Measurements from ENCODE around the gene TUBA1A. TPM values are rescaled to one million over a fixed set of nuclear protein-coding genes. Genes with fewer than 3 reads are reported as not detected.
"Not testable (repeated sequence)": the region's sequence is repeated elsewhere in the genome, so short reads cannot be mapped to it uniquely, and the experiment has no call there.

The TUBA1A gene
- total RNA-seq, 1 donor, result 834 TPM

GRCh38 chr12:49146406-49146805, 42.5 kb downstream of the TUBA1A start:
- TF ChIP-seq CTCF (IDR thresholded peaks at IDR 0.05; ENCODE audit: insufficient read depth, low read depth, low read length), result no peak
- DNase-seq (ENCODE audit: low read depth), result no peak
- no peak overlapping the region for H3K4me3 ChIP-seq (ENCODE audit: low read depth, low read length)

GRCh38 chr12:49144384-49144783, 44.5 kb downstream of the TUBA1A start:
- TF ChIP-seq CTCF (IDR thresholded peaks at IDR 0.05; ENCODE audit: insufficient read depth, low read depth, low read length), result no peak

GRCh38 chr12:49138999-49139398, 49.9 kb downstream of the TUBA1A start:
- DNase-seq (ENCODE audit: low read depth), result no peak
- no peak for TF ChIP-seq CTCF (IDR thresholded peaks at IDR 0.05; ENCODE audit: insufficient read depth, low read depth, low read length)
- no peak overlapping the region for H3K4me3 ChIP-seq (ENCODE audit: low read depth, low read length)

More at GRCh38 chr12:49144384-49144783, 44.5 kb downstream of the TUBA1A start:
- DNase-seq (ENCODE audit: low read depth), result no peak
- no peak overlapping the region for H3K4me3 ChIP-seq (ENCODE audit: low read depth, low read length)

GRCh38 chr12:49138587-49138986, 50.3 kb downstream of the TUBA1A start:
- DNase-seq (ENCODE audit: low read depth), result no peak
- no peak overlapping the region for H3K4me3 ChIP-seq (ENCODE audit: low read depth, low read length)
- TF ChIP-seq CTCF (IDR thresholded peaks at IDR 0.05; ENCODE audit: insufficient read depth, low read depth, low read length), result no peak

- no peak for DNase-seq (ENCODE audit: low read depth)
- H3K4me3 ChIP-seq (ENCODE audit: low read depth, low read length), result no peak overlapping the region
- no peak for TF ChIP-seq CTCF (IDR thresholded peaks at IDR 0.05; ENCODE audit: insufficient read depth, low read depth, low read length)
Measured at GRCh38 chr12:49137476-49137875, 51.4 kb downstream of the TUBA1A start.

GRCh38 chr12:49136997-49137396, 51.9 kb downstream of the TUBA1A start:
- H3K4me3 ChIP-seq (ENCODE audit: low read depth, low read length); DNase-seq (ENCODE audit: low read depth): not testable (repeated sequence)

Small RNA genes lying within 50 kb of the gene (small RNA-seq; reads per million reads assigned to genes)
- gene RF00017, result not detected

Other genes with a start within 250 kb of the TUBA1A start
- 49.3 and 68.2 TPM in 2 replicates for gene ARF3, start 231.6 kb downstream of the TUBA1A start, total RNA-seq
- not detected in 2 replicates for gene WNT10B, start 217.3 kb downstream of the TUBA1A start, total RNA-seq
- gene WNT1, start 210.8 kb downstream of the TUBA1A start, total RNA-seq, result not detected in 2 replicates
- gene DDN, start 189.7 kb downstream of the TUBA1A start, total RNA-seq, result under 0.01 and 0.32 TPM in 2 replicates
- gene PRKAG1, start 170.3 kb downstream of the TUBA1A start, total RNA-seq, result 61.2 and 62.2 TPM in 2 replicates
- gene KMT2D, start 128.3 kb downstream of the TUBA1A start, total RNA-seq, result 32.2 and 37.1 TPM in 2 replicates
- 0.64 and 0.86 TPM in 2 replicates for gene RHEBL1, start 119.1 kb downstream of the TUBA1A start, total RNA-seq
- gene DHH, start 94.3 kb downstream of the TUBA1A start, total RNA-seq, result not detected in 2 replicates
- 47.9 and 71.2 TPM in 2 replicates for gene LMBR1L, start 78.2 kb downstream of the TUBA1A start, total RNA-seq
- gene TUBA1B, start 57.7 kb downstream of the TUBA1A start, total RNA-seq, result 1,457 and 1,471 TPM in 2 replicates
- 376 and 609 TPM in 2 replicates for gene TUBA1C, start 76.0 kb upstream of the TUBA1A start, total RNA-seq
- under 0.01 TPM in 1 of 2 replicates, not detected in the other for gene PRPH, start 106.1 kb upstream of the TUBA1A start, total RNA-seq
- 11.3 and 14.7 TPM in 2 replicates for gene TROAP, start 134.2 kb upstream of the TUBA1A start, total RNA-seq
- gene C1QL4, start 148.1 kb upstream of the TUBA1A start, total RNA-seq, result under 0.01 TPM in 1 of 2 replicates, not detected in the other
- 1.7 and 2.6 TPM in 2 replicates for gene DNAJC22, start 157.8 kb upstream of the TUBA1A start, total RNA-seq
- 30.6 and 32.4 TPM in 2 replicates for gene SPATS2, start 178.4 kb upstream of the TUBA1A start, total RNA-seq

Data from fibroblast of villous mesenchyme (primary cell).